ENCODE measurements around the gene FOXC1. TPM values are rescaled to one million over a fixed set of nuclear protein-coding genes. Genes with fewer than 3 reads are reported as not detected.

The FOXC1 gene
- total RNA-seq, 2 experiments from 2014 or later = not detected

GRCh38 chr6:1596088-1596852, 13.4 kb upstream of the FOXC1 start:
- intact Hi-C loops (cut with micrococcal nuclease) = loop anchor here (1.0 to 5.0 kb wide), 7 partner anchors 69 to 1154 kb away; partner anchors contain the start of gene MYLK4
- peak; percentile 70 for DNase-seq
- CTCF ChIA-PET = interaction anchor here (0.6 to 3.3 kb wide), 22 partner anchors 10 to 1162 kb away, joined by 3 to 15 read pairs (median 4); partner anchors contain the start of gene MYLK4
- H3K27me3 Mint-ChIP-seq (ENCODE audit: low read depth) = peaks cover 56% of the 10 kb centered on the region
- H3K4me1 Mint-ChIP-seq (ENCODE audit: low read depth) = peaks cover 5% of the 10 kb centered on the region
- H3K36me3 Mint-ChIP-seq (ENCODE audit: low read depth) = no peaks in the 10 kb centered on the region
- H3K4me3 Mint-ChIP-seq = no peak overlapping the region
- no peaks in the 10 kb centered on the region for H3K9me3 Mint-ChIP-seq
- no peak overlapping the region for H3K27ac Mint-ChIP-seq

- CTCF ChIA-PET = interaction anchor here (0.6 to 3.3 kb wide), 21 partner anchors 9 to 1161 kb away, joined by 3 to 15 read pairs (median 4); partner anchors contain the start of gene MYLK4
- intact Hi-C loops (cut with micrococcal nuclease) = loop anchor here (2.0 to 5.0 kb wide), 5 partner anchors 70 to 852 kb away; no protein-coding TSS in a partner anchor
- H3K4me3 Mint-ChIP-seq = no peak overlapping the region
- no peak overlapping the region for H3K27ac Mint-ChIP-seq
- H3K4me1 Mint-ChIP-seq (ENCODE audit: low read depth) = peaks cover 6% of the 10 kb centered on the region
- DNase-seq = no peak
- no peaks in the 10 kb centered on the region for H3K36me3 Mint-ChIP-seq (ENCODE audit: low read depth)
- no peaks in the 10 kb centered on the region for H3K9me3 Mint-ChIP-seq
- H3K27me3 Mint-ChIP-seq (ENCODE audit: low read depth) = peaks cover 61% of the 10 kb centered on the region
Observed at GRCh38 chr6:1597121-1597744, 12.5 kb upstream of the FOXC1 start.

DNA sequence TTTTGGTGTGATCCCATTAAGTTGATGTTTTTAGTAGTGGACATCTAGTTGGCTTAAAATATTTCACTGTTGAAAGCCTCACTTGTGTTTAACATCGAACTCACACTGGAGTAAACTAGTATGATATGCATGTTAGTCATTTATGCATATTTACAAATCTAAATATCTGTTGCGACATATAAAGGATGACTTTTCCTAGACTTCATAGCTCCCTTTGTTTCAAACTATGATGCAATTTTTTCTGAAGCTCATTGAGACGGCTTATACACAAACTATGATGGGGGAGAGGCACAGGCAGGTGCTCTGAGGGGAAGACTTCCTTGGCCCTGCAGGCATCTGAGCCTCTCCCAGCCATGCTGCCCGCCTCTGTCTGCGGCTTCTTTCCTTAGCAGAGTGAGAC, 11.8 kb upstream of the FOXC1 start:
- no peak for DNase-seq
- Mint-ChIP-seq H3K4me1 (ENCODE audit: low read depth) (peaks cover 6% of the 10 kb centered on the region), H3K4me3 (no peak overlapping the region), H3K27me3 (ENCODE audit: low read depth) (peaks cover 67% of the 10 kb centered on the region), H3K27ac (no peak overlapping the region), H3K9me3 (no peaks in the 10 kb centered on the region), H3K36me3 (ENCODE audit: low read depth) (no peaks in the 10 kb centered on the region)
- CTCF ChIA-PET = interaction anchor here (0.9 to 3.3 kb wide), 9 partner anchors 9 to 1152 kb away, joined by 3 to 15 read pairs (median 3); partner anchors contain the start of gene MYLK4
- intact Hi-C loops (cut with micrococcal nuclease) = loop anchor here (2.0 to 5.0 kb wide), 5 partner anchors 71 to 851 kb away; no protein-coding TSS in a partner anchor

- H3K36me3 Mint-ChIP-seq (ENCODE audit: low read depth) = no peaks in the 10 kb centered on the region
- H3K27me3 Mint-ChIP-seq (ENCODE audit: low read depth) = peaks cover 71% of the 10 kb centered on the region
- H3K27ac Mint-ChIP-seq = no peak overlapping the region
- DNase-seq = no peak
- H3K4me1 Mint-ChIP-seq (ENCODE audit: low read depth) = peaks cover 6% of the 10 kb centered on the region
- no peak overlapping the region for H3K4me3 Mint-ChIP-seq
- no peaks in the 10 kb centered on the region for H3K9me3 Mint-ChIP-seq
- intact Hi-C loops (cut with micrococcal nuclease) = loop anchor here (5.0 kb wide), 1 partner anchor 71 kb away; no protein-coding TSS in a partner anchor
- CTCF ChIA-PET = interaction anchor here (0.6 to 3.3 kb wide), 8 partner anchors 8 to 1152 kb away, joined by 3 to 15 read pairs (median 4); partner anchors contain the start of gene MYLK4
Observed at GRCh38 chr6:1598433-1598832, 11.3 kb upstream of the FOXC1 start.

GRCh38 chr6:1598886-1599285, 10.8 kb upstream of the FOXC1 start:
- intact Hi-C loops (cut with micrococcal nuclease) = loop anchor here (5.0 kb wide), 1 partner anchor 72 kb away; no protein-coding TSS in a partner anchor
- CTCF ChIA-PET = interaction anchor here (0.6 to 3.3 kb wide), 5 partner anchors 8 to 1151 kb away, joined by 3 to 15 read pairs (median 4); partner anchors contain the start of gene MYLK4
- DNase-seq = no peak
- no peak overlapping the region for H3K4me3 Mint-ChIP-seq
- H3K9me3 Mint-ChIP-seq = no peaks in the 10 kb centered on the region
- no peaks in the 10 kb centered on the region for H3K36me3 Mint-ChIP-seq (ENCODE audit: low read depth)
- H3K27me3 Mint-ChIP-seq (ENCODE audit: low read depth) = peaks cover 73% of the 10 kb centered on the region
- no peak overlapping the region for H3K27ac Mint-ChIP-seq
- peaks cover 6% of the 10 kb centered on the region for H3K4me1 Mint-ChIP-seq (ENCODE audit: low read depth)

DNA sequence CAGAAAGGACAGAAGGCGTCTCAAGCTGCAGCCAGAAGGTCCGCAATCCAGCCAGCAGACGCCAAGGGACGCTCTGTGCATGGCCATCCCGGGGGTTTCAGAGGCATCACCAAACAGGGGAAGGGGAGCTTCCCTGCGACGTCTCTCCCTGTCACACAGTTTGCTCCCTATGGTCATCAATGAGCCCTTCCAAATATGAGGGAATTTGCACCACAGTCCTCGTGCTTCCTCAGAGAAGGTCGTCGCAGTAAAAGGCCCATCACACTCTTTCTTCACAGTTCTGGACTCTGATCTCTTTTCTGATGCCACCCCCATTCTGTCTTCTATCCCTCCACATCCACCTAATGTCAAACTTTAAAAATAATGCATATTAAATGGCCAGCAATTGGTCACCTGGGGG, 10.2 kb upstream of the FOXC1 start:
- no peak for DNase-seq
- peaks cover 69% of the 10 kb centered on the region for H3K27me3 Mint-ChIP-seq (ENCODE audit: low read depth)
- H3K4me1 Mint-ChIP-seq (ENCODE audit: low read depth) = peaks cover 6% of the 10 kb centered on the region
- no peak overlapping the region for H3K27ac Mint-ChIP-seq
- H3K4me3 Mint-ChIP-seq = no peak overlapping the region
- CTCF ChIA-PET = interaction anchor here (1.0 kb wide), 1 partner anchor 813 kb away, joined by 3 read pairs; no protein-coding TSS in a partner anchor
- no peaks in the 10 kb centered on the region for H3K9me3 Mint-ChIP-seq
- intact Hi-C loops (cut with micrococcal nuclease) = loop anchor here (5.0 kb wide), 1 partner anchor 72 kb away; no protein-coding TSS in a partner anchor
- no peaks in the 10 kb centered on the region for H3K36me3 Mint-ChIP-seq (ENCODE audit: low read depth)

GRCh38 chr6:1600063-1600763, 9.5 kb upstream of the FOXC1 start:
- Mint-ChIP-seq H3K4me3 (no peak overlapping the region), H3K27ac (no peak overlapping the region), H3K9me3 (no peaks in the 10 kb centered on the region), H3K4me1 (ENCODE audit: low read depth) (peaks cover 6% of the 10 kb centered on the region), H3K36me3 (ENCODE audit: low read depth) (no peaks in the 10 kb centered on the region), H3K27me3 (ENCODE audit: low read depth) (peaks cover 65% of the 10 kb centered on the region)
- CTCF ChIA-PET = interaction anchor here (1.0 kb wide), 1 partner anchor 812 kb away, joined by 3 read pairs; no protein-coding TSS in a partner anchor
- intact Hi-C loops (cut with micrococcal nuclease) = no loop called here
- no peak for DNase-seq

GRCh38 chr6:1600764-1601157, 9.0 kb upstream of the FOXC1 start:
- H3K9me3 Mint-ChIP-seq = no peaks in the 10 kb centered on the region
- H3K27ac Mint-ChIP-seq = no peak overlapping the region
- intact Hi-C loops (cut with micrococcal nuclease) = no loop called here
- no peak for DNase-seq
- peaks cover 10% of the 10 kb centered on the region for H3K4me1 Mint-ChIP-seq (ENCODE audit: low read depth)
- H3K27me3 Mint-ChIP-seq (ENCODE audit: low read depth) = peaks cover 68% of the 10 kb centered on the region
- H3K36me3 Mint-ChIP-seq (ENCODE audit: low read depth) = no peaks in the 10 kb centered on the region
- H3K4me3 Mint-ChIP-seq = no peak overlapping the region
- CTCF ChIA-PET = interaction anchor here (1.2 kb wide), 1 partner anchor 1035 kb away, joined by 3 read pairs; no protein-coding TSS in a partner anchor

- Mint-ChIP-seq H3K4me3 (no peak overlapping the region), H3K9me3 (no peaks in the 10 kb centered on the region), H3K36me3 (ENCODE audit: low read depth) (no peaks in the 10 kb centered on the region), H3K27me3 (ENCODE audit: low read depth) (peaks cover 69% of the 10 kb centered on the region), H3K27ac (no peak overlapping the region), H3K4me1 (ENCODE audit: low read depth) (peaks cover 13% of the 10 kb centered on the region)
- DNase-seq = no peak
- intact Hi-C loops (cut with micrococcal nuclease) = no loop called here
- CTCF ChIA-PET = interaction anchor here (0.6 to 1.6 kb wide), 4 partner anchors 753 to 1267 kb away, joined by 3 to 7 read pairs (median 4); no protein-coding TSS in a partner anchor
Observed at GRCh38 chr6:1601158-1602048, 8.3 kb upstream of the FOXC1 start.

- H3K27ac Mint-ChIP-seq = no peak overlapping the region
- H3K4me1 Mint-ChIP-seq (ENCODE audit: low read depth) = peaks cover 21% of the 10 kb centered on the region
- intact Hi-C loops (cut with micrococcal nuclease) = no loop called here
- H3K4me3 Mint-ChIP-seq = no peak overlapping the region
- CTCF ChIA-PET = interaction anchor here (0.6 to 1.6 kb wide), 6 partner anchors 12 to 1268 kb away, joined by 3 to 7 read pairs (median 4); no protein-coding TSS in a partner anchor
- DNase-seq = no peak
- H3K9me3 Mint-ChIP-seq = no peaks in the 10 kb centered on the region
- no peaks in the 10 kb centered on the region for H3K36me3 Mint-ChIP-seq (ENCODE audit: low read depth)
- H3K27me3 Mint-ChIP-seq (ENCODE audit: low read depth) = peaks cover 73% of the 10 kb centered on the region
Observed at GRCh38 chr6:1602049-1602713, 7.5 kb upstream of the FOXC1 start.
